GM21737 (cell line): ENCODE data around the gene PHLDA2.
"Not testable (repeated sequence)": the region's sequence is repeated elsewhere in the genome, so short reads cannot be mapped to it uniquely, and the experiment has no call there.

Source experiments
- ATAC-seq: cut with Tn5 transposase; IDR thresholded peaks from one replicate; pipeline ENCODE4 v1.9.1; 2021; ENCODE audit warnings: mild to moderate bottlenecking, moderate library complexity; ENCODE audit not compliant: unreplicated experiment

The PHLDA2 gene

GRCh38 chr11:2945031-2945756 is 16.0 kb upstream of the PHLDA2 start:
- ATAC-seq = no peak

DNA sequence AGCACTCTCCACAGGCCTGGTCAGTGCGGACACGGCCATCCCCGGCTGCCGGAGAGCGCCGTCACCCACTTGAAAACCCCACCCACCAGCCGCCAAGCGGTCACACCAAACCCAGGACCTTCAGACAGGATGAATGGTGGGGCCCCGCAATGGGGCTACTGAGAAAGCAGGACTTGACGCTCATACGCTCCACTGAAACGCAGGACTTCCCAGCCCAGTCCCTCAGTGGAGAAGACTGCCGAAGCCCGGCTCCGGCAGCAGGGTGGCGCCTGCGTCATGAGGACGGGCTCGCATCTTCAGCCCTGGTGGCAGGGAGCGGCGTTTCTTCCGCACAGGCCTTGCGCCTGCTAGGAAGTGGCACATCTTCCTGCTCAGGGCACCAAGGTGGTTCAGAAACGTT is 15.3 kb upstream of the PHLDA2 start:
- ATAC-seq = no peak

DNA sequence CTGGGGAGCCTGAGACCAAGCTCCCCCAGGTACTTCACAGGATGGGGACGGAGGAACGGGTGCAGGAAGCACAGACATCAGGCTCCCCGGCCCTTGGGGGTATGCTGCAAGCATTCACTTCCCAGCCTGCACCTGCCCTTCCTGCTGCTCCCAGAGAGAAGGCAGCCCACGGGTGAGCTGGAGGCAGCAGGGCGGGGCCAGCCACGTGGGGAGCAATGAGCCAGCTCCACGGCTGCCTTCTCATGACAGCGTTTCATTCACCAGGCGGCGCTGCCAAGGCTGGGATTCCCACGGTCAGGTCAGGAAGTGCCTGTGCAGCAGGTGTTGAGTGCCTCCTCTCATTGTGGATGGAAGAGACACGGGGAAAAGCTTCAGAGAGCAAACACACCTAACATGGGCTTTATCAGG is 14.5 kb upstream of the PHLDA2 start:
- ATAC-seq = no peak

GRCh38 chr11:2942872-2943710 is 13.9 kb upstream of the PHLDA2 start:
- no peak for ATAC-seq

- ATAC-seq = no peak
Observed at GRCh38 chr11:2942447-2942846, 13.2 kb upstream of the PHLDA2 start.

DNA sequence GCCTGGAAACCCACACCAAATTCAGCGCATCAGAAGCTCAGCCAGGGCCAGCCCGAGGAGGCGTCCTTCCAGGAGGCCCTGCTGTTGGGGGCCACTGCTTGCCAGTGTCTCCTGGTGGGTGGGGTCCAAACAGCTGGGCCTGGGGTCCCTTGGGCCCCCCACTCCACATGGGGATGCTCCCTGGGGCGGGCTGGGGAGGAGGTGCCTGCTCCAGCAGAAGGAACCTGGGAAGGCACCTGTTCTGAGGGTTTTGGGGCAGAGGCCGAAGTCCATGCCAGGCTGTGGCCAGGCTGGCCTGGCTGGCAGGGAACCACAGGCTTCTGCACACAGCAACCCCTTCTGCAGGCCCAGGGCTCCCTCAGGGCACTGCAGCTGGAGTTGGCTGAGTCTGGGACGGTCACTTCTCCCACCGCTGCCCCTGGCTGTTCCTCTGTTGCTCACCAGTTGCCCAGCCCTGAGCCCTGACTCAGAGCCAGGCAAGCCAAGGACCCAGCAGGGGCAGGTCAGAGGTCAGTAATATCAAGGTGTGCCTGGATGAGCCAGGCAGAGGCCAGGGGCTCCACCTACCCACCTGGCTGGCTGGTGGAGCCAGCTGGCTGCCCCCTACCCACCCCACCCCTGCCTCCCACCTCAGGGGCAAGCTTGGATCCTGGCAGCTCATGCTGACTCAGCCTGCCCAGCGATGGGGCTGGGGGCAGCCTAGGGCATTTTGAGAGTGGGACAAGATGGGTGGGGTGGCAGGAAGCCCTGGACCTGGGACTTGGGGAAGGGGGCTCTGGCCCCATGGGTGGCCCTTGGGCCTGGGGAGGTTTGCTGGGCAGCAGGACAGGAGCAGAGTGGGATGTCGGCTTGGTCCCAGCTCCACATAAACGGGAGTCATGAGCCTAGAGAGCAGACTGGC is 12.0 kb upstream of the PHLDA2 start:
- ATAC-seq = no peak

DNA sequence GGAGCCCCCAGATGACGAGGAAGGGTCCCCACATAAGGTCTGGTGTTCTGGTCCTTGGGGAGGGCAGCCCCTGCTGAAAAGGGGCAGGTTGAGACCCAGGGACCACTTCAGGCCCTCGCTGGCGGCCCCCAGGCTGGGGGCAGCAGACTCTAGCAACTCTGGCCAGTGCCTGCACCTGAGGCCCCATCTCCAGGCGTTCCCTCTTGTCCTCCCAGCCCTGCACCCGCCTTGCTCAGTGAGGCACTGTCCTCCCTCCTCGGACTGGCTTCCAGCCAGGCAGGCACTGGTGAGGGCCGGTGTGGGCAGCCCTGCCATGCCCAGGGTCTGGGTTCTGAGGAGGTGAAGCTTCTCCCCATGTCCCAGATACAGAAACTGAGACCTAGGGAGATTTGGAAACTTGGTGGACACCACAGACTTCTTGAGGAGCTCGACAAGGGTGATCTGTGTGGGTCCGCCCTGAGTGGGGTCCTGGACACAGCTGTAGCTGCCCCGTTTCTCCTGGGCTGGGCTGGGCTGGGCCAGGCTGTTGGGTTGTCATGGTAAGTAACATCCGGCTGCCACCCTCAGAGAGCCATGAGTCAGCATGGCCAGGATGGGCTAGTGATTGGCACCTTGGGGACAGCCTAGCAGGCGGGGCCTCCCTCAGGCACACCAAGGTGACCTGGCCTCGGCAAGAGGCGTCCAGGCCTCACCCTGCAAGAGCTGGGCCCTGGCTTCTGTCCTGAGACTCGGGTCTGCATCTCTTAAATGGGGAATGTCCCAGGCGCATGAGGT is 11.1 kb upstream of the PHLDA2 start:
- no peak for ATAC-seq

DNA sequence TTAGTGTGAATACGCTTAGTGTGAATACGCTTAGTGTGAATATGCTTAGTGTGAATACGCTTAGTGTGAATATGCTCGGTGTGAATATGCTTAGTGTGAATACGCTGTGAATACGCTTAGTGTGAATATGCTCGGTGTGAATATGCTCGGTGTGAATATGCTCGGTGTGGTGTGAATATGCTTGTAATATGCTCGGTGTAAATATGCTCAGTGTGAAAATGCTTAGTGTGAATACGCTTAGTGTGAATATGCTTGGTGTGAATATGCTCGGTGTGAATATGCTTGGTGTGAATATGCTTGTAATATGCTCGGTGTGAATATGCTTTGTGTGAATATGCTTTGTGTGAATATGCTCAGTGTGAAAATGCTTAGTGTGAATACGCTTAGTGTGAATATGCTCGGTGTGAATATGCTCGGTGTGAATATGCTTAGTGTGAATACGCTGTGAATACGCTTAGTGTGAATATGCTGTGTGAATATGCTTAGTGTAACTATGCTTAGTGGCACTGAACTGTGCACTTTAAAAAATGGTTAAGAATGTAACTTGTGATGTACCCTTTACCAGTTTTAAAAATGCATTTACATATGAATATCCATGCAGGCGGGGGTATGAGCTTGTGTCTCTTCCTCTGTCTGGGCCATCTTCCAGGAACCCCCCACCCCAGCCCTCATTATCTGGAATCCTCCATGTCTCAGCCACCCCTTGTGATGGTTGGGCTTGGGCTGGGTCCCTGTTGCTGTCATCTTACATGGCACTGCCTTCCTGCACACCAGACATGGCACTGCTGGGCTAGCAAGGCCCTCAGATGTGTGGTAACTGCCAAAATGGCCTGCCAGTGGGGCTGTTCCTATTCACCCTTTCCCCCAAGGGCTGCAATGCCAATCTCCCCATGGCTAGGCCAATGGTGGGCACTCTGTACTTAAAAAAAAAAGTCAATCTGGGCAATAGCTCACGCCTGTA is 9.5 kb upstream of the PHLDA2 start:
- not testable (repeated sequence) for ATAC-seq

DNA sequence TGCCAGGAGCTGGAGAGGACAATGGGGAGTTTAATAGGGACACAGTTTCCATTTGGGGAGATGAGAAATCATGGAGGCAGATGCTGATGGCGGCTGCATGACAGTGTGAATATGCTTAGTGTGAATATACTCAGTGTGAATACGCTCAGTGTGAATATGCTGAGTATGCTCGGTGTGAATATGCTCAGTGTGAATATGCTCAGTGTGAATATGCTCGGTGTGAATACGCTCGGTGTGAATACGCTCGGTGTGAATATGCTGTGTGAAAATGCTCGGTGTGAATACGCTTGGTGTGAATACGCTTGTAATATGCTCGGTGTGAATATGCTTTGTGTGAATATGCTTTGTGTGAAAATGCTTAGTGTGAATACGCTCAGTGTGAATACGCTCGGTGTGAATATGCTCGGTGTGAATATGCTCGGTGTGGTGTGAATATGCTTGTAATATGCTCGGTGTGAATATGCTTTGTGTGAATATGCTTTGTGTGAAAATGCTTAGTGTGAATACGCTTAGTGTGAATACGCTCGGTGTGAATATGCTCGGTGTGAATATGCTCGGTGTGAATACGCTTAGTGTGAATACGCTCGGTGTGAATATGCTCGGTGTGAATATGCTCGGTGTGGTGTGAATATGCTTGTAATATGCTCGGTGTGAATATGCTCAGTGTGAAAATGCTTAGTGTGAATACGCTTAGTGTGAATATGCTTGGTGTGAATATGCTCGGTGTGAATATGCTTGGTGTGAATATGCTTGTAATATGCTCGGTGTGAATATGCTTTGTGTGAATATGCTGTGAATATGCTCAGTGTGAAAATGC is 8.6 kb upstream of the PHLDA2 start:
- ATAC-seq = not testable (repeated sequence)

GRCh38 chr11:2934611-2935239 is 5.5 kb upstream of the PHLDA2 start:
- ATAC-seq = no peak

DNA sequence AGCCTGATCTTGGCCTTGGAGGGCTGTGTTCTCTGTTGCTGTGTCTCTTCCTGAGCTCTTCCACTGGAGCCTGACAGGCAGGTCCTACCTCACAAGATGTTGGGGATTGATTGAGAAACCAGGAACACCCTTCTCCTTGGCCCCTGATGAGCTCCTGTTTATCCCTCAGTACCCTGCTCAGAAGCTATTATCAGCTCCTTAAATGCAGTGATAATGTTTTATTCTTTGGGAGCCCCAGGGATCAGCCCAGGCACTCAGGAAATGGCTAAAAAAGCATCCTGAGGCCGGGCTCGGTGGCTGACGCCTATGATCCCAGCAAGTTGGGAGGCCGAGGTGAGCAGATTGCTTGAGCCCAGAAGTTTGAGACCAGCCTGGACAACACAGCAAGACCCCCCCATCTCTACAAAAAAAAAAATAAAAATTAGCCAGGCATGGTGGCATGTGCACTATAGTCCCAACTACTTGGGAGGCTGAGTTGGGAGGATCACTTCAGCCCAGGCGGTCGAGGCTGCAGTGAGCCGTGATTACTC is 4.9 kb upstream of the PHLDA2 start:
- ATAC-seq = no peak

- no peak for ATAC-seq
Observed at GRCh38 chr11:2933375-2934020, 4.3 kb upstream of the PHLDA2 start.

DNA sequence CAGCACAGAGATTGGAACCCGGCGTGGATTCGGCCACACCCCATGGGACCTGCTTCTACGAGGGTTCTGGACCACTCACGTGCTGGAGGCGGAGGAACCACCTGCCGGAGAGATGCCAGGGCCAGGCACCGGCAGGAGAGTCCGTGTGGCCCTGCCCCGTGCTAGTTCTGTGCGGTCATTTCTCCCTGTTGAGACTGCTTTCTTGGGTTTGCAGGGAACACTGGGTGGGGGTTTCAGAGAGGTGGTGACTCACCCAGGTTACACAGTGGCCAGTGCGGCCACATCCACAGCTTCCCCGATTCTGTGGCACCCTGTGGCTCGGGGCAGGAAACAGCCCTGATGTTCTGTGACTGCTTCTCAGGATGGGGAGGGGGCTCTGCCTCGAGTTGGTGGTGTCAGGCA is 3.6 kb upstream of the PHLDA2 start:
- ATAC-seq = no peak

GRCh38 chr11:2931771-2932738 is 2.8 kb upstream of the PHLDA2 start:
- ATAC-seq = no peak

- no peak for ATAC-seq
Observed at GRCh38 chr11:2931420-2931746, 2.2 kb upstream of the PHLDA2 start.

DNA sequence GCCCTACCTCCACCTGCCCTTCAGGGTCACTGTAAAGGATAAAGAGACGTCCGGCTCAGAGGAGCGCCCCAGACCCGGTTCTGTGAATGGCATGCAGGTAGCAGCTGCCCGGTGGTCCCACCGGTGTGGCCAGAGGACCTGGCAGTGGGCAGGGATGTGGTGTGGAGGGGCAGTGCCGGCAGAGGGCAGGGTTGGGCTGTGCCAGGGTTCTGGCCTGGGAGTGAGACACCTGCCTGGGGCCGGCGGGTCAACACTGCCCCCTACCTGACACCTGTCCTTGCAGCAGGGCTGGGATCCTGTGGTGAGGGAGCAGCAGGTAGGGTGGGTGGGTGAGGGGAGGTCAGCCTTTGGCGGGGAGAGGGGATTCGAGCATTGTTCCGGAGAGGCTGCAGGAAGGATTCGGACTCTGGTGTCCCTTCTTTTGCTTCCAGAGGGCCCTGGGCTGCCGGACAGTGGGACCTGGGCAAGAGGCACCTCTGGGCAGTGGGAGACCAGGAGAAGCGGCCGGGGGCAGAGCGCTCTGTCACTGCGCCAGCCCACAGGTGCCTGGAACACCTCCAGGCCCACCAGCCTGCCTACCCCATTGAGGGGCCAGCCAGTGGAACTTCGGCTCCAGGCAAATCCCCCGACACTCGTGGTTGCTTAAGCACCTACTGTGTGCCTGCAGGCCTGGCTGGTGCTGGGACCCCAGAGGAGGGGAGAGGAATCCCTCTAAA is 1.6 kb upstream of the PHLDA2 start:
- peak; percentile 42 for ATAC-seq
